ENCODE data around the gene SOHLH1.

The SOHLH1 gene

GRCh38 chr9:135707252-135708138, 8.2 kb upstream of the SOHLH1 start:
- TF ChIP-seq GLIS1 (tag by site-specific recombination; IDR thresholded peaks at IDR 0.05) = 0 out of 2 replicates have a peak, but pooled peaks have one; percentile 30
- TF ChIP-seq ZNF114 (tag by site-specific recombination; IDR thresholded peaks at IDR 0.05) = no peak
- H3K27ac ChIP-seq (ENCODE audit: extremely low read depth, low read depth, low read length) = no peak overlapping the region
- H3K36me3 ChIP-seq (ENCODE audit: control insufficient read depth in 2 of 2, insufficient read depth in 1 of 2, low read length in 2 of 2) = no peaks in the 10 kb centered on the region
- ChIA-PET POLR2A (interaction anchor here (0.9 kb wide), 1 partner anchor 11 kb away, joined by 3 read pairs; no protein-coding TSS in a partner anchor), CTCF (interaction anchor here (1.1 kb wide), 1 partner anchor 22 kb away, joined by 3 read pairs; no protein-coding TSS in a partner anchor)
- H3K9me3 ChIP-seq (ENCODE audit: control insufficient read depth, insufficient read depth, low read depth, low read length) = no peaks in the 10 kb centered on the region
- H3K4me1 ChIP-seq (ENCODE audit: control insufficient read depth, insufficient read depth, low read length) = no peaks in the 10 kb centered on the region
- no peak overlapping the region for H3K4me3 ChIP-seq (ENCODE audit: low read depth, low read length)

- no peak for TF ChIP-seq SETDB1 (IDR thresholded peaks at IDR 0.05; ENCODE audit: insufficient read length, low read length)
- Histone ChIP-seq H3K4me1 (ENCODE audit: control insufficient read depth, insufficient read depth, low read length) (no peaks in the 10 kb centered on the region), H3K36me3 (ENCODE audit: control insufficient read depth in 2 of 2, insufficient read depth in 1 of 2, low read length in 2 of 2) (no peaks in the 10 kb centered on the region), H3K4me3 (ENCODE audit: low read depth, low read length) (no peak overlapping the region), H3K9me3 (ENCODE audit: control insufficient read depth, insufficient read depth, low read depth, low read length) (no peaks in the 10 kb centered on the region), H3K27ac (ENCODE audit: extremely low read depth, low read depth, low read length) (no peak overlapping the region)
- ChIA-PET CTCF (interaction anchor here (1.3 to 1.4 kb wide), 2 partner anchors 9 to 12 kb away, joined by 3 read pairs; no protein-coding TSS in a partner anchor), POLR2A (no interaction called here)
Observed at GRCh38 chr9:135706288-135706687, 7.0 kb upstream of the SOHLH1 start.

DNA sequence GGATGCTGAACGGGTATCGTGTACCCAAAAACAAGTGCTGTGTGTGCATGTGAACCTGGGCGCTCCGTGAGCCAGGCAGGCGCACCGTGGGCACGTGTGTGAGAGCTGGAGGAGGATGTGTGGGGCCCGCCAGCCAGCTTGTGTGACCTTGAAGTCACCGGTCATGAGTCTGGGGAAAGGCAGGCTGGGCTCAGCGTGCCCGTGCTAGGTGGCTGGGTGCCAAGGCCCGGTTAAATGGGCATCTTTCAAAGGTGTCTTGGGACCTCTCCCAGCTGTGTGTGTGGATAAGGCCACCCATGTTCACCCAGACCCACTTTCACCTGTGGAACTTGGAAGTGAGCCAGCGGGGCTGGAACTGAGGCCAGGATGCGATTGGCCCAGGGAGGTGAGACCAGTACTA, 6.1 kb upstream of the SOHLH1 start:
- ChIA-PET CTCF (interaction anchor here (0.6 to 1.9 kb wide), 4 partner anchors 8 to 65 kb away, joined by 3 to 6 read pairs (median 3); no protein-coding TSS in a partner anchor), POLR2A (interaction anchor here (0.6 kb wide), 1 partner anchor 49 kb away, joined by 6 read pairs; no protein-coding TSS in a partner anchor)
- TF ChIP-seq, protein P1, sequence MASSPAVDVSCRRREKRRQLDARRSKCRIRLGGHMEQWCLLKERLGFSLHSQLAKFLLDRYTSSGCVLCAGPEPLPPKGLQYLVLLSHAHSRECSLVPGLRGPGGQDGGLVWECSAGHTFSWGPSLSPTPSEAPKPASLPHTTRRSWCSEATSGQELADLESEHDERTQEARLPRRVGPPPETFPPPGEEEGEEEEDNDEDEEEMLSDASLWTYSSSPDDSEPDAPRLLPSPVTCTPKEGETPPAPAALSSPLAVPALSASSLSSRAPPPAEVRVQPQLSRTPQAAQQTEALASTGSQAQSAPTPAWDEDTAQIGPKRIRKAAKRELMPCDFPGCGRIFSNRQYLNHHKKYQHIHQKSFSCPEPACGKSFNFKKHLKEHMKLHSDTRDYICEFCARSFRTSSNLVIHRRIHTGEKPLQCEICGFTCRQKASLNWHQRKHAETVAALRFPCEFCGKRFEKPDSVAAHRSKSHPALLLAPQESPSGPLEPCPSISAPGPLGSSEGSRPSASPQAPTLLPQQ (tag by site-specific recombination; IDR thresholded peaks at IDR 0.05) = peak; percentile 63
- TF ChIP-seq ZNF610 (tag by site-specific recombination; IDR thresholded peaks at IDR 0.05; ENCODE audit: borderline replicate concordance) = no peak
- TF ChIP-seq ZNF2 (tag by site-specific recombination; IDR thresholded peaks at IDR 0.05) = no peak
- TF ChIP-seq ZNF664 (tag by site-specific recombination; IDR thresholded peaks at IDR 0.05) = no peak
- TF ChIP-seq ZNF561 (tag by site-specific recombination; IDR thresholded peaks at IDR 0.05; ENCODE audit: borderline replicate concordance) = no peak
- no peak for TF ChIP-seq KLF9 (tag by site-specific recombination; IDR thresholded peaks at IDR 0.05; ENCODE audit: low read depth)
- no peak for TF ChIP-seq ZNF19 (tag by site-specific recombination; IDR thresholded peaks at IDR 0.05; ENCODE audit: low read depth)
- TF ChIP-seq, protein P2, sequence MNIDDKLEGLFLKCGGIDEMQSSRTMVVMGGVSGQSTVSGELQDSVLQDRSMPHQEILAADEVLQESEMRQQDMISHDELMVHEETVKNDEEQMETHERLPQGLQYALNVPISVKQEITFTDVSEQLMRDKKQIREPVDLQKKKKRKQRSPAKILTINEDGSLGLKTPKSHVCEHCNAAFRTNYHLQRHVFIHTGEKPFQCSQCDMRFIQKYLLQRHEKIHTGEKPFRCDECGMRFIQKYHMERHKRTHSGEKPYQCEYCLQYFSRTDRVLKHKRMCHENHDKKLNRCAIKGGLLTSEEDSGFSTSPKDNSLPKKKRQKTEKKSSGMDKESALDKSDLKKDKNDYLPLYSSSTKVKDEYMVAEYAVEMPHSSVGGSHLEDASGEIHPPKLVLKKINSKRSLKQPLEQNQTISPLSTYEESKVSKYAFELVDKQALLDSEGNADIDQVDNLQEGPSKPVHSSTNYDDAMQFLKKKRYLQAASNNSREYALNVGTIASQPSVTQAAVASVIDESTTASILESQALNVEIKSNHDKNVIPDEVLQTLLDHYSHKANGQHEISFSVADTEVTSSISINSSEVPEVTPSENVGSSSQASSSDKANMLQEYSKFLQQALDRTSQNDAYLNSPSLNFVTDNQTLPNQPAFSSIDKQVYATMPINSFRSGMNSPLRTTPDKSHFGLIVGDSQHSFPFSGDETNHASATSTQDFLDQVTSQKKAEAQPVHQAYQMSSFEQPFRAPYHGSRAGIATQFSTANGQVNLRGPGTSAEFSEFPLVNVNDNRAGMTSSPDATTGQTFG (tag by site-specific recombination; IDR thresholded peaks at IDR 0.05; ENCODE audit: borderline replicate concordance) = no peak
- TF ChIP-seq SCRT2 (tag by site-specific recombination; IDR thresholded peaks at IDR 0.05) = 0 out of 2 replicates have a peak, but pooled peaks have one; percentile 30
- TF ChIP-seq ZNF184 (tag by site-specific recombination; IDR thresholded peaks at IDR 0.05) = no peak
- TF ChIP-seq ZNF121 (tag by site-specific recombination; IDR thresholded peaks at IDR 0.05) = no peak
- no peak for TF ChIP-seq ZFP3 (tag by site-specific recombination; IDR thresholded peaks at IDR 0.05; ENCODE audit: low read depth)
- TF ChIP-seq ZNF473 (tag by site-specific recombination; IDR thresholded peaks at IDR 0.05) = no peak
- TF ChIP-seq ZNF324 (tag by site-specific recombination; IDR thresholded peaks at IDR 0.05) = no peak
- TF ChIP-seq, protein P3, sequence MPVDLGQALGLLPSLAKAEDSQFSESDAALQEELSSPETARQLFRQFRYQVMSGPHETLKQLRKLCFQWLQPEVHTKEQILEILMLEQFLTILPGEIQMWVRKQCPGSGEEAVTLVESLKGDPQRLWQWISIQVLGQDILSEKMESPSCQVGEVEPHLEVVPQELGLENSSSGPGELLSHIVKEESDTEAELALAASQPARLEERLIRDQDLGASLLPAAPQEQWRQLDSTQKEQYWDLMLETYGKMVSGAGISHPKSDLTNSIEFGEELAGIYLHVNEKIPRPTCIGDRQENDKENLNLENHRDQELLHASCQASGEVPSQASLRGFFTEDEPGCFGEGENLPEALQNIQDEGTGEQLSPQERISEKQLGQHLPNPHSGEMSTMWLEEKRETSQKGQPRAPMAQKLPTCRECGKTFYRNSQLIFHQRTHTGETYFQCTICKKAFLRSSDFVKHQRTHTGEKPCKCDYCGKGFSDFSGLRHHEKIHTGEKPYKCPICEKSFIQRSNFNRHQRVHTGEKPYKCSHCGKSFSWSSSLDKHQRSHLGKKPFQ (tag by site-specific recombination; IDR thresholded peaks at IDR 0.05) = no peak
- 0 out of 2 replicates have a peak, but pooled peaks have one; percentile 43 for TF ChIP-seq ZFP69B (tag by site-specific recombination; IDR thresholded peaks at IDR 0.05)
- TF ChIP-seq PRDM10 (tag by site-specific recombination; IDR thresholded peaks at IDR 0.05) = no peak
- Histone ChIP-seq H3K4me1 (ENCODE audit: control insufficient read depth, insufficient read depth, low read length) (no peaks in the 10 kb centered on the region), H3K27ac (ENCODE audit: extremely low read depth, low read depth, low read length) (no peak overlapping the region), H3K9me3 (ENCODE audit: control insufficient read depth, insufficient read depth, low read depth, low read length) (no peaks in the 10 kb centered on the region), H3K4me3 (ENCODE audit: low read depth, low read length) (no peak overlapping the region), H3K36me3 (ENCODE audit: control insufficient read depth in 2 of 2, insufficient read depth in 1 of 2, low read length in 2 of 2) (no peaks in the 10 kb centered on the region)
